ENCODE measurements around the gene XYLT1.

The XYLT1 gene

GRCh38 chr16:17213974-17214373 is 256.8 kb downstream of the XYLT1 start:
- DNase-seq: no peak

- DNase-seq: no peak
These were observed 257.7 kb downstream of the XYLT1 start for GRCh38 chr16:17213025-17213424.

DNA sequence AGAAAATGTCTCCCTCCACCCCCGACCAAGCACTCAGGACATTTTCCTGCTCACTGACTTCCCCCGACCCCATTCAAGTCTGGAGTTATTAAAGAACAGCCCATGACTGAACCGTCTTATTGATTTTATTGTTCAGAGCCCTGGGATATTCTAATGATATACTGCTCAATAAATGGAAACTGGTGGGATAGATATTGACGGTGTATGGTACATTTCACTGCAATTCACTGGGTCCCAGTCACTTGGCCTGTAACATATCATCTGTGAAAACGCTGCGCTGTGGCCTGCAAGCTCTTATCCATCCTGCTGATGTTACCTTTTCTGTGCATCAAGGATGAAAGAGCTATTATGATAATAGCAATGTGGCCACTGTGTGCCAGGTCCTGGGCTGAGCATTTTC is 258.2 kb downstream of the XYLT1 start:
- DNase-seq: no peak

DNA sequence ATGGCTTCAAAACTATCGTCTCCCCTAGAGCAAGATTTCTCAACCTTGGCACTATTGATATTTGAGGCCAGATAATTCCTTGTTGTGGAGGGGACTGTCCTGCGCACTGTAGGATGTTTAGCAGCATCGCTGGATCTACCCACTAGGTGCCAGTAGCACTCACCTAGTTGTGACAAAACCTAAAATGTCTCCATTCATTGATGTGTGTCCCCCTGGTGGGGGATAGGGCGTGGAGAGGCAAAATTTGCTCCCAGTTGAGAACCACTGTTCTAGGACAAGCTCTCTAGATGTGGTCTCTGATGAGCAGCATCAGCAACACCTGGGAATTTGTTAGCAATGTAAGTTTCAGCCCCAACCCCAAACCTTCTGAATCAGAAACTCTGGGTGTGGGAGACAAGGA is 259.0 kb downstream of the XYLT1 start:
- peak; percentile 75 for DNase-seq

DNA sequence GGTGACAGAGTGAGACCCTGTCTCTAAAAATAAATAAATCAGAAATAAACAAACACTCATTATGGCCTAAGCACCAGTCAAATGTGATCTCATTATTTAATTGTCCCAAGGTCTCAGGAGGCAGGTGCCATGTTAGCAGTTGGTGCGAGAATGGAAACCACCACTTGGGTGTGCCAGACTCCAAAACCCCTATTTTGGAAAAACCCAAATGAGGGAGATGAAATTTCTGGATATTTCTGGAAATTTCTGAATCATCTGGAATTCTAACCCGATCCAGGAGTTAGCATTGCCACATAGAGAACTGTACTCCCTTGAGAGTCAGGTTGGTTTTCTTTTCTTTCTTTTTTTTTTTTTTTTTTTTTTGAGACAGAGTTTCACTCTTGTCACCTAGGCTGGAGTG is 264.0 kb downstream of the XYLT1 start:
- no peak for DNase-seq

DNA sequence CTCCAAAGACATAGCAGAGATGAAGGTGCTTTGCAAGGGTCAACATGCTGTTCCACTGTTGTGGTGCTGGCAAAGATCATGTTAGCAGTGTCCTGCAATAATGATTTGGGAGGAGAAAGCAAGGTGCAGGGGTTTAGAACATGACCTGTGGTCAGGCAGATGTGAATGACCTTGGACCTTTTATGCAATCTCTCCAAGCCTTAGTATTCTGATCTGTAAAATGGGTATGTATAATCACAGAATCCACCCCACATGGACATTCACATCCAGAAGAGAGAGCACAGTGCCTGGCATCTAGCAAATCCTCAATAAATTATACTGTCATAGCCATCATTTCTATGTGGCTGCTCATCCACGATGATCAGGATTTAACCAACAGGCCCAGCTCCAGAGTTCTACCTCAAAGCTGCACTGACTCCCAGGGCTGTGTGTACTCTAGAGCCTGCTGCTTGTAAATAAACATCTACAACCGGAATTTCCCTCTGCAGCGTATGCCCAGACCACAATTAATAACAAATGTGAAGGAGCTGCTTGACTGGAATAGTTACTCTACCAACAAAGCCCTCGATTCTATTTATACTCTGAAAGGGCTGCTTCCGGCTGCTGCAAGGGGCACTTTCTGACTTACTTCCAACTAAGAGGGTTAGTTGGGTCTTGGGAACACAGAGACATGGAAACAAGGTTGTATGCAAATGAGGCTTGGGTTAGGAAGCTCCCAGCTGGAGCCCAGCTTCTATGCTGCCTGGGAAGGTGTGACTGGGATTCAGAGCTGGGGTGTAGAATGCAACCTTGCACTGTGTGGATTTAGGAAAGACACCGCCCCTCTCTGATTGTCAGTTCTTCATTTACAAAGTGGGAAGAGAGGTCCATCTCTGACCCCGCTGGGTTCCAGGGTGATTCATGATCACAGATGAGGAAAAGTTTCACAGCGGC is 265.2 kb downstream of the XYLT1 start:
- DNase-seq: no peak

DNA sequence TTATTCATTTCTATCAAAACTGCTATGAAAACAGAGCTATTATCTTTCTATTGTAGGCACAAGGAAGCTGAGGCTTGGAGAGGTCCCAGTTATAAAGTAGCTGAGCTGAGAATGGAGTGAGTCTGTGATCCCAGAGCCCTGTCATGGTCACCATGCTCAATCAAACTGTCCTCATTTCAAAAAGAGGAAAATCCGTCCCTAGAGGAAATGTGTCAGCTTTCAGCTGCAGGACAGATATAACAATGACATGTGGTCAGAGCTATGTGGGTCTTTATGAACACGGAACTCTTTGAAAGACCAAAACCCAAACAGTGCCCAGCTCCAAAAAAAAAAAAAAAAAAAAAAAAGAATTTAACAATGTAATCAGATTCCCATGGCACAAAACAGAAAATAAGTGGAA is 266.1 kb downstream of the XYLT1 start:
- DNase-seq: no peak

DNA sequence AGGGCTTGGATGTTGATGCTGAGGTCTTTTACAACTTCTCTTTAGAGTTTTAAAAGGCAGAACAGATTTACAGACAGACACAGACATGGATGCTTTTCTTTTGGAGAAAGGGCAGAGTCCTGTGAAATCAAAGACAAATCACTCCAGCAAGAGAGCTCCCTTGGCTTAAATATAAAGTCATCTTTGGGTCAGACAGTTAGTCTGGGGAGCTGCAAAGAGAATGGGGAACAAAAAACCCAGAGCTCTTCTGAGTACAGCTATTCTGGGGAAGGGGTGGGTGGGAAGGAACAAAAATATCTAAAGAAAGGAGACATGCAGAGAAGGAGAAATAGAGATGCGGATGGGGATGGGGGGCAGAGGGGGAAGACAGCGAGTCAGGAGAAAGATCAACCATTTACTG is 266.6 kb downstream of the XYLT1 start:
- no peak for DNase-seq

- no peak for DNase-seq
These were observed 267.3 kb downstream of the XYLT1 start for GRCh38 chr16:17203424-17203823.

DNA sequence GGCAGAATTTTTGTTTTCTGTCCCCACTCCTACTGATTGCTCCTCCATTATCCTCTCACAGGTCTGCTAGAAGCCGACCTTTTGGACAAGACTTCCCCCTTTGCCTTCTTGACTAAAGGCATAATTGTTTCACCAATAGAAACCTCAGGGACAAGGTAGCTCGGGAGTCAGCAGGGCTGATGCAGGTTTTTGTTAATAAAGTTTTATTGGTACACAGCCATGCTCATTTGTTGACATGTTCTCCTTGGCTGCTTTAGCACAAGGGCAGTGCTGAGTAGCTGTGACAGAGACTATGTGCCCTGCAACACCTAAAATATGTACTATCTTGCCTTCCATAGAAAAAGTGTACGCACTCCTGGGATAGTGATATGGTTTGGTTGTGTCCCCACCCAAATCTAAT is 271.6 kb downstream of the XYLT1 start:
- no peak for DNase-seq

- DNase-seq: no peak
These were observed 274.2 kb downstream of the XYLT1 start for GRCh38 chr16:17196526-17196925.

DNA sequence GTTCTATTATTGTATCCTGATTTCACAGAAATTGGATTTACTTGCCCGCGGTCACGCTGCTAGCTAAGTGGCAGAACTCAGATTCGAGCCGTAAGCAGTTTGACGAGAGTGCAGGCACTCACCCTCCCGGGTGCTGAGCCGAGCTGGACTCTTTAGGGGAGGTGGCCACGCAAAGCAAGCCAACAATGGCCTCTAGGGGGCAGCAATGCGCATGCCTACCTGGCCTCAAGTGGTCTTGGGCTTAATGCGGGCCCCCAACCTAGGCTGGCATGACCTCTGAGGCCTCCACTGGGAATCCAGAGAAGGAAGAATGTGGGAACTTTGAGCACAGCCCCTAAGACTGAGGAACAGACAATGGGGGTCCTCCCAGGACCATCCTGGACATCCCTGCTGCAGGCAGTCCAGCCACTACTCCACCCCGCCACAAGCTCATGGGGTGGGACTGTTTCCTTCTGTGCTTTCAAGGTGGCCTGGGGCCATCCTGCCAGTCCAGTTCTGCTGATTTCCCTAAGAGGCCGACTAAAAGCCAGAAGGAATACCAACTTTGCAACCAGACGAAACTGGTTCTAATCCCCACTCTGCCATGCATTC is 276.5 kb downstream of the XYLT1 start:
- peak; percentile 72 for DNase-seq

GRCh38 chr16:17193566-17194100 is 277.1 kb downstream of the XYLT1 start:
- DNase-seq: no peak

DNA sequence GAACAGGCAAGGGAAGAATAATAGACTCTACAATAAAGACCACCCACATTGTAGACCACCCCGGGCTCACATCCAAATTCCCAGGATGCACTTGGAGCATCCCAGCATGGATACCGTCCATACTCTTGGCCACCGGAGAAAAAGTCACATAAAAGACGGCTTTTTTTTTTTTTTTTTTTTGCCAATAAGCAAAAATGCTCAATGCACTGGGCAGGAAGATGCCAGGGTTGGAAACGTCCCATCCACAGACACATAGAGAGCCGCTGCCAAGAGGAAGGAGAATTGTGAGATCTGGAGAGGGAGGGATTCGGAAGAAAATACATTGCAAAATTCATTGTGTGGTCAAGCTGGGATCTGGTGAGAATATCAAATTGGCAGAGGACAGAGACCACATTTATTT is 286.7 kb downstream of the XYLT1 start:
- DNase-seq: no peak

- no peak for DNase-seq
These were observed 292.5 kb downstream of the XYLT1 start for GRCh38 chr16:17177959-17178905.

DNA sequence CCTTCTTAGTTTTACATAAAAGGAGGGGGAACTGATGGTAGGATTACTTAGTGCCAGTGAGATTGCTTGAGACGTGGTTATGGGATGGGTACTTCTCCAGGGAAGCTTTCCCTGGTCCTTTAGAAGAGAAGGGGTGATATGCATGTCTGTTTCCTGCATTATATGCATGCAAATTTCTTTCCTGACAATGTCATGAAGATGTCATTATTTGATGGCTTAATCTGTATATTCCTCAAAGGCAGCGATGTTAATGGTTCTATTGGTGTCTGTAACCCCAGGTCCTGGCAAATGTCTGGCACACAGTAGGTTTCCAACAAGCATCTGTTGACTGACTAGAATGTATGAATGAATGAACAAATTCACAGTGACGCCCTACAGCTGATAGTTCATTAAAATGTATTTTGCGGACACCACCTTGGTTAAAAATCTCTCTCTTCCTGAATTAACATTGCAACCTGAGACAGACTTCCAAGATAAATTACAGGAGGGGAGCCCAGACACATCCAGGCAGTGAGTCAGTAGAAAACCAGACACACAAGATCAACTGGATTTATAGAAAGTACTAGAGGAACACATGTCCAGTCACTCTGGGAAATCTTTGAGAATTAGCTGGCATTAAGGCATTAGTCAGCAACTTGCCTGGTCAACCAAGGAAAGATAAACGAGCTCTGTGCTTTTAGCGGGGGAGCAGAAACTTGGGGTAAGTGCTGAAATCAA is 293.4 kb downstream of the XYLT1 start:
- DNase-seq: peak; percentile 66

DNA sequence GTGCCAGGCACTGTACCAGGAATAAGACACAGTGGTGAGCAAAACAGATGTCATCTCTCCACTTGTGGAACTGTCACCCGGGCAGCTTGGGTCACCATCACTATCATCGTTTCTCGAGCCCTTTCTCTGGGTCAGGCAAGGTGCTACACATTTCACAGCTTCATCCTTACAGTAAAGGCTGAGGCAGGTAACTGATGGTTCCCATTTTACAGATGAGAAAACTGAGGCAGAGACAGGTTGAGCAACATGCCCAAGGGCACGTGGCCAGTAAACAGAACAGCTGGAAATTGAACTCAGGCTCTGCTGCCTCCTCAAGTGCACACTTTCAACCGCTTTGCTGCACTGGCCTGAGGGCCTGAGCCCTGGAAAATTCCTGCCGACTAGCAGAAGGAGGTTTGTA is 294.6 kb downstream of the XYLT1 start:
- DNase-seq: no peak

- no peak for DNase-seq
These were observed 297.5 kb downstream of the XYLT1 start for GRCh38 chr16:17173281-17173680.

GRCh38 chr16:17171250-17172143 is 299.3 kb downstream of the XYLT1 start:
- no peak for DNase-seq

- DNase-seq: no peak
These were observed 300.3 kb downstream of the XYLT1 start for GRCh38 chr16:17170435-17170834.

DNA sequence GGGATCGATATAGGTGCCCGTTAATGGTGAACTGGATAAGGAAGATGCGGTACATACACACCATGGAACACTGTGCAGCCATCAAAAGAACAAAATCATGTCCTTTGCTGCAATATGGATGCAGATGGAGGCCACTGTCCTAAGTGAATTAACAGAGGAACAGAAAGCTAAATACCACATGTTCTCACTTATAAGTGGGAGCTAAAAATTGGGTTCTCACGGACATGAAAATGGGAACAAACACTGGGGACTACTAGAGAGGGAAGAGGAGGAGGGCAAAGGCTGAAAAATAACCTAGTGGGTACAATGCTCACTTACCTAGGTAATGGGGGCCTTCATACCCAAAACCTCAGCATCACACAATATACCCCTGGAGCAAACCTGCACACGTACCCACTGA is 302.6 kb downstream of the XYLT1 start:
- no peak for DNase-seq

All from NCI-H82 (cell line).